ENCODE results near the gene MAP2K6.

GRCh38 chr17:69402052-69402451 lies 12.4 kb upstream of the MAP2K6 start:
- no peak for TF ChIP-seq CTCF (IDR thresholded peaks at IDR 0.05)
- TF ChIP-seq POLR2A (IDR thresholded peaks at IDR 0.05) = no peak

Measured in Peyer's patch (tissue), 4 donors.